Erythroblast (primary cell): ENCODE data around the gene NMNAT2.
"Not testable (repeated sequence)": the region's sequence is repeated elsewhere in the genome, so short reads cannot be mapped to it uniquely, and the experiment has no call there.

Experiments
- DNase-seq, 2 experiments: peaks; one replicate each; lab custom pipeline; 2025; lab: John Stamatoyannopoulos, UW
- GATA1 ChIP-seq: IDR thresholded peaks from 2 replicates; pipeline ENCODE4 v1.6.1; 2011; ENCODE audit warnings: low read depth, mild to moderate bottlenecking, control low read depth, low read length, moderate library complexity
- POLR2A ChIP-seq: IDR thresholded peaks from 2 replicates; pipeline ENCODE4 v1.6.1; 2011; ENCODE audit warnings: mild to moderate bottlenecking, low read length

NMNAT2 gene

DNA sequence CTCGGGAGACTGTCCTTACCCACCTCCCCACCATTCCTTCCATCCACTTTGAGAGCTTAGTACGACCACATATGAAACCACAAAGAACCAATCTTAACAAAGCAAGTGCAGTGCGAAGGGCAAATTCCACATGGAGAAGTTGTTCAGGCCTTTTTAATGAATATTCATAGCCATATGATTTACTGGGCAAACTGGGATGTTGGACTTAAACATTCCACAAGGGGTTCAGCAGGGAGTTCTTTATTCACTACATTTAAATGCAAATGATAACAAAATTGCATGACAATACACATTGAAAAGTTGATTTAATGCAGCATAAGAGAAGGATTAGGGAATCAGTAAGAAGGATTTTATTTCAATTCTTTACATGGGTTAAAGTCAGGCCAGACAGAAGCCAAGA is 14.7 kb downstream of the NMNAT2 start:
- TF ChIP-seq POLR2A = no peak
- no peak for TF ChIP-seq GATA1
- DNase-seq = no peak

DNA sequence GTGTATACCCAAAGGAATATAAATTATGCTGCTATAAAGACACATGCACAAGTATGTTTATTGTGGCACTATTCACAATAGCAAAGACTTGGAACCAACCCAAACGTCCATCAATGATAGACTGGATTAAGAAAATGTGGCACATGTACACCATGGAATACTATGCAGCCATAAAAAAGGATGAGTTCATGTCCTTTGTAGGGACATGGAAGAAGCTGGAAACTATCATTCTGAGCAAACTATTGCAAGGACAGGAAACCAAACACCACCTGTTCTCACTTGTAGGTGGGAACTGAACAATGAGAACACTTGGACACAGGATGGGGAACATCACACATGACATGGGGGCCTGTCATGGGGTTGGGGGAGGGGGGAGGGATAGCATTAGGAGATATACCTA is 16.6 kb downstream of the NMNAT2 start:
- not testable (repeated sequence) for DNase-seq

DNA sequence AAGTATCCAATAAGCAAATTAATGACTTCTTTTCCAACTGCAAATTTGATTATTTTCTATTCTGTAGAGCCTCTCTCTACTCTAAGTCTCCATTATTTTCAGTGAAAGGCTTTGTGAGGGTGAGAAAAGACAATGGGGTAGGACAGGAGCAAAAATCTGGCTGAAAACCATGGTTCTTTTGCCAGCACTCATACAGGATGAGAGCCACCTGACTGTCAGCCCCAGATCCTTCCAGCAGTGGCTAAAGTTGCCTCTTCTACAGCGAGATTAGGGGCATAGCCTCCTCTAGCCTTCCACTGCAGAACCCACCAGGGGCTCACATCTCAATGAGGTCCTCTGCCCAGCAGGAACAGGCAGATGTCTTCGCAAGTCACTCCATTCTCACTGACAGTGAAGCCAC is 23.7 kb downstream of the NMNAT2 start:
- DNase-seq = no peak
- no peak for TF ChIP-seq GATA1
- no peak for TF ChIP-seq POLR2A

DNA sequence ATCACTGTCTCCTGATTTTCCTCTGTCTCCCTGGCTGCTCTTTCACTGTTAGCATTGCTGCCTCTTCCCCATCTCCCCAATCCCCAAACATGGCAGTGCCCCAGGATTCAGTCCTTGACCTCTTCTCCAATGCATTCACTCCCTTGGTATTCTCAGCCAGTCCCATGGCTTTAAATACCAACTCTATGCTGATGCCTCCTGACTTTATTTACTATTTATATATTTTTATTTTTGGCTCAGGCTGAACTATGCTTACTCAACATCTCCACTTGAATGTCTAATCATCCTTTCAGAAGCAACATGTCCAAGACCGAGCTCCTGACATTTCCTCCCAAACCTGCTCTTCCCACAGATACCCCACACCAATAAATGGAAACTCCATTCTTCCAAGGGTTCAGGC is 26.3 kb downstream of the NMNAT2 start:
- TF ChIP-seq POLR2A (no peak), GATA1 (no peak)
- no peak for DNase-seq

DNA sequence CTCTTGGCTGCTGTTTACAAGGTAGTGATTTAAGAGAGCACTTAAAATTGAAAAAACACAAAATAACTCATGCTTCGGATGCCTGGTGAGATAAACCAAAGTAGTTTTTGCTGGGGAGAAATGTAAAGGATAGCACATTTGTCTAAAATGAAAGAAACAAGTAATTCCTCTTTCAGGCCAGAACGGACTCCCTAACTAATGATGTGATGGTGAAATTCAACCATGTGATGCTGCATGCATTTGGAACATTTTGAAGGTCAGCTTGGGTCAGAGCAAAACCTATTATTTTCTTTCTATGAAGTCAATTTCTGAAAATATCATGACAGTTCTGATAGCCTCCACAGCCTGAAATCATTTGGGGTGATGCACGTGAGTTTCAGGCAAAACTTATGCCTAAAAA is 27.6 kb downstream of the NMNAT2 start:
- TF ChIP-seq POLR2A (no peak), GATA1 (no peak)
- no peak for DNase-seq

DNA sequence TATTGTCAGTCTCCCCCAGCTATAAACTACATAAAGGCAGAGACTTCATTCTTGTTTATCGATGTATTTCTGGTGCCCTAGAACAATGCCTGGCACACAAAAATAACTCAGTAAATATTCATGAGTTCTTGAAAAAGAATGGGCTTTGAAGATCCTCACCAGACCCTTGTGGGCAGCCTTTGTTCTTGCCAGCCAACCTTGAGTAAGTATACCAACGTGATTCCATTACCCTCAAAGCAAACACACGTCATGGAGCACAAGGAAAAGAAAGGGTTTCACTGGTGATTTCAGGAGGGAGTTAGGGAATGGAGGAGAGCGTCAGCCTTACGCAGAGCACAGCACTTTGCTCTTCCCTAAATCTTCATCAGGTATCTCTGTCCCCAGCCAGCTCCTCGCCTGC is 29.4 kb downstream of the NMNAT2 start:
- DNase-seq = no peak
- TF ChIP-seq POLR2A (no peak), GATA1 (no peak)

DNA sequence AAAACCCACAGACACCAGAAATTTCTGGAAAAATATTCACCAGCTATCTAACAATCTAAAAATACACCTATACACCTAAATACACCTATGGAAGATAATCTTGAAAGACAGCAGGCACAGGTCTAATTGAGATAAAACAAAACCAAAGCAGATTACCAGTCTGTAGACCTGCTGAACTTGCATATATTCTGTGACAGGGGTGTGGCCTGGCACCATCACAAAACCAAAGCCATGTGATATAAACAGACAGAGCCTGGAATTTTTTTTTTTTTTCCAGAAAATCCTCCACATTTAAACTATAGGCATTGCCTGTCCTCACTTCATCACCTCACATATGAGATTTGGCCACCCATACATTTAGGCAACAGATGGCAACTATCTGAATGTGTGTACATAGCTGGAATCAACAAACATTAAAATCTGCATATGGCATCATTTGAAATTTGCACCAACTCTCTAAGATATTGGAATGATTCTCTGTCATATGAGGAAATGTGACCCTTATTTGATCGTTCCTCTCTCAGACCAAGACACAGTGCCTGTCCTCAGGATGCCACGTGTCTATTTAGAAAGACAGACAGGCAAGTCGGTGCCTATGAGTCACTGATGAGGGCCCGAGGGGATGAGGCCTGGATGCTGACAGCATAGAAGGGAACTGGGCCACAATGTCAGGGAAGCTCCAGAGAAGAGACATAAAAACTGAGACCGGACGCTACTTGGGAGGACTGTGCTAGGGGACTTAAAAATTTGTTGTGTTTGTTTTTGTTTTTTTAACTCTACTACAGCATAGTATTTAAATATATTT is 32.6 kb downstream of the NMNAT2 start:
- no peak for DNase-seq
- TF ChIP-seq GATA1 (no peak), POLR2A (no peak)

DNA sequence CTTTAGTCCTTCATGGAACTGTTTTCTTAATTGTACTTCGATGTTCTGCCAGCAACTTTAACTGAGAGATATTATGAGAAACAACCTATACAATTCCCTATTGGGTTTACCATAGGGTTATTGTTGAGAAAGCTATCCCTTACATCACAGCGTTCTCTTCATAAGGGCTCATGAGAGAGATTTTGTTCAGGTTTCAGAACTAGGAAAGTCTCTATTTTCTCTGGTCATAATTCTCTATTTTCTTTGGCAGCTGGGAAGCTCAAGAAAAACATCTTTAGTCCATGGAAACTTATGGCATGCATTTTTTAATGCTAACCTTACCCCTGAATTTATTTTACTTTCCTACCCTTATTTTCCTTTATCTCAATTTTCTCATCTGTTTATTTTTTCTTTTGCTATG is 38.2 kb downstream of the NMNAT2 start:
- no peak for DNase-seq
- TF ChIP-seq GATA1 = no peak
- TF ChIP-seq POLR2A = no peak

DNA sequence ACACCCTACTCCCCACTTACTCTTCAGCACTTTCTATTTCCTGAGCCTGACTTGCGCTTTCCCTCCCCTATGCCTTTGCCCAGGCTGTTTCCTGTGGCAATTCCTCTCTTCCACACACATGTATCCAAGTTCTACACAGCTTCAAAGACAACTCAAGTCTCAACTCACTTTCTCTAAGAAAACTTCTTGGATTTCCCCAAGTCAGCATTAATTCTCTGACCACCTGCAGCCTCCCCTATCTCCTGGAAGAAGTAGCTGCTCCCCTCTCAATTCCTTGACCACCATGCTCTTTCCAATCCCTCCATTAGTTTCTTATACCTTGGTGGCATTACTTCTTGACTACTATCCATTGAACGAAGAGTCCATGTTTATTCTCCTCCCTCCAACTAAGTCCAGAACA is 42.8 kb downstream of the NMNAT2 start:
- DNase-seq = no peak

DNA sequence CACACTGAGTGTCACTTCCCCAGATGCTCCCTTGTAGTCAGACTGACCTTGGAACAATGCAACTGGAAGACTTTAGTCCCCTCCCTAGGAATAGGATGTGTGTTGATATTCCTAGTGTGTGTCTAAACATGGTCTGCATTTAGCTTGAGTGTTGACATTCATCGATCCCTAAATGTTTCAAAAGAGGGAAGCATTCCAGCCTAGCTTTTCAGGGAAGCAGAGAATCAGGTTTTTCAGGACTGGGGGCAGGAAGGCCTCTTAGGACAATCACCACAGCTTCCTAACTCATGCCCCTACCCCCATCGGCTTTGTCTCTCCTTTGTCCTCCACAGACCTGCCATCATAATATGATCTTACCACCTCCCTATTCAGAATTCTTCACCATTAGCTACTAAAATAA is 43.4 kb downstream of the NMNAT2 start:
- TF ChIP-seq POLR2A = no peak
- TF ChIP-seq GATA1 = no peak
- no peak for DNase-seq

More for the DNA sequence above, 42.8 kb downstream of the NMNAT2 start:
- TF ChIP-seq GATA1 (no peak), POLR2A (no peak)

DNA sequence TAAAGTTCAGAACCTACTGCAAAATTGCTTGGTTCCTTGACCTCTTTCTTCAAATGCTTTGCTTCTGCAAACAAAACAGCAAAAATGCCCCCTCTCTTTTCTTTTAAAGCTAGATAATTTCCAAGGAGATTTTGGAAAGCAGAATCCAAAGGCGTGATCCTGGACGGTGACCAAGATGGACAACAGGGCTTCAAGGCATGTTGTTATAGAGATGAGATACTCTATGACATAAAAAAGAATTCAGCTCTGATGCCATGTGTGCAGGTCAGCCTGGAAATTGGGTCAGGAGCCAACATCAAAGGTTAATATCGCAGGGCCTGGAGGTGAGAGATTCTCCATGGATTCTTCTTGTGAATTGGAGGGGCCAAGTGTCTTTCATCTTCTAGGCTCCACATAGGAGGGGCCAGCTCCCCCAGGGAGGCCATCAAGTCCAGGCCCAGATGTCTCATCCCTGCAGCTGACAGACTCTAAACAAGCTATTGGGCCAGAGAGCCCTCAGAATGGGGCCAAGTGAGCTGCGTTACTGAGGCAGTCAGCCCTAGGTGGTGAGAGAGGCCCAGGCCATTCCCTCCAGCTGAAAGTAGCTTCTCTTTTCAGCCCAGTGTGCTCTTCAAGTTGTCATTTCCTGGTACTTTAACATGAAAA is 45.5 kb downstream of the NMNAT2 start:
- no peak for DNase-seq
- no peak for TF ChIP-seq POLR2A
- no peak for TF ChIP-seq GATA1

DNA sequence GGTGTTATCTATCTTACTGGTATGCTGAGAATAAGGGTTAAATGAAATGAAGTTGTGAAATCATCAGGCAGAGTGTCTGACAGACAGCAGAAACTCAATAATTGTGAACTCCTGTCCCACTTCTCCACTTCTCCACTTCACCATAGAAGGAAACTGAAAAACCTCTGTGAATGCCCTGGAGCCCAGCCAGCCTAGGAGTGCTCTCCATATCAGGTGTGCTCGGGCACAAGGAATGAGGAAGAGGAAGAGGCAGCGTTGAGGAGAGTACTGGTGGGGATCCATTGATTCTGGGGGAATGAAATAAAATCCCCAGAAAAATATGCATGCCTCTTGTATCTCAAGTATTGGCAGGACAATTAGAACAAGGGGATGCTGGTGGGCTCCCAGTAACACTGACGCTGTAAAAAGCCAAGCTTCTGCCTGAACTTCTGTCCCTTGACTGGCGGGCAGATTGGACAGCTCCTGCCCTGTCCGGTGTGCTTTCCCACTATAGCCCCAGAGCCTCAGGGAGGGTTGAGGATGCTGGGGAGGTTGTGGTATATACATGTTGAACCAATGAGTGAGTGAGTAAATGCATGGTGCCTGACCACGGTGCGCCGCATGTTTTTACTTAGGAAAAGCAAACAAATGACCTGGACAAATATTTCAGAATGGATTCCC is 47.7 kb downstream of the NMNAT2 start:
- TF ChIP-seq GATA1 (no peak), POLR2A (no peak)
- DNase-seq = no peak

DNA sequence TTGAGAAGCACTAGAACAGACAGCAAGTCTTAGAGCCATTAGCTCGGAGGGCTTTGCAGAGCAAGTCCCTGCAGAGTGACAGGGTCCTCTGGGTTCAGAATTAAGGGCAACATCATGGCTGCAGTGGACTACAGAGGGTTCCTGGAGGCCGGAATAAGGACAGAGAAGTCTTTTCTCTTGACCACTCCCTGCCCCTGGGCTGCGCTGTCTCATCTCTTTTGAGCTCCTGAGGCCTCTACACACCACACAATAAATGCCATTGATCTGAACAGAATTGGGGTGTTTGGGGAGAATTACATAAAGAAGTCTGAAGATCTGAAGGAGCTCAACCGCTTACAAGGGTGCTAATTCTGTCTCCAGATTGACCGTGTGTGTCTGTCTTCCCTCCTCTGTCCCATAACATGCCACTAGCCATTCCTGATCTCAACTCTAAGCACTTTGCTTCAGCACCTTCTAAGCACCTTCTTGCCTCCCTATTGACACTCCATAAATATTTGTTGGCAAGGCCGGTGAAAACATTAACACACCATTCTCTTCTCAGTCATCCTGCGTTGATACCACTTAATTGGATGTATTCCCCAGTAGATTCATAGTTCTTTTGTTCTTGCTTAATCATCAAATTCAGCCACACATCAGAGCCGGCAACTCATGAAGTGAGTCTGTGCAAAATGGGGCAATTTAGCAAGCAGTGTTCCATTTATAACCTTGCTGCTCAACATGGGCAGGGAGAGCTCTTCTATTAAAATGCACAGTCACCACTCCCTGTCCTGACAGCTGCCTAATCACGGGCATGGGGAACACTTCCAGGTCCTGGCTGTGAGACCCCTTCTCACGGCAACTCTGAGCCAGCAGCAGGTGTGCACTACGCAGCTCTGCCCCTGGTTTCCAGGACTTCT is 49.7 kb downstream of the NMNAT2 start:
- no peak for DNase-seq
- TF ChIP-seq POLR2A (no peak), GATA1 (no peak)
